Astrocyte (in vitro differentiated cells and primary cell): ENCODE measurements around the gene POTEF. TPM values are rescaled to one million over a fixed set of nuclear protein-coding genes. Genes with fewer than 3 reads are reported as not detected.
"Not testable (repeated sequence)": the region's sequence is repeated elsewhere in the genome, so short reads cannot be mapped to it uniquely, and the experiment has no call there.

ENCODE experiments used
- DNase-seq: peaks from one replicate; pipeline ENCODE4 v3.0.0-alpha.2; 2010; ENCODE audit warnings: low read depth
- FAIRE-seq: peaks from 2 replicates; lab custom pipeline; 2011; peaks lifted over from hg19 to GRCh38; lab: Jason Lieb, UNC
- H2AFZ ChIP-seq: 2 replicates; pipeline ENCODE4 v1.6.0; 2012; ENCODE audit warnings: low read depth, low read length, inconsistent platforms
- H3K27ac ChIP-seq: 2 replicates; pipeline ENCODE4 v1.5.1; 2011; ENCODE audit warnings: low read depth, low read length, inconsistent platforms
- H3K27me3 ChIP-seq: 2 replicates; pipeline ENCODE4 v1.6.0; 2011; ENCODE audit warnings: low read length, inconsistent platforms; ENCODE audit not compliant: insufficient read depth
- H3K36me3 ChIP-seq: 2 replicates; pipeline ENCODE4 v1.5.1; 2011; ENCODE audit warnings: low read length, inconsistent platforms; ENCODE audit not compliant: insufficient read depth
- H3K4me1 ChIP-seq: 2 replicates; pipeline ENCODE4 v1.5.1; 2011; ENCODE audit warnings: low read length, inconsistent platforms; ENCODE audit not compliant: insufficient read depth
- H3K4me2 ChIP-seq: 2 replicates; pipeline ENCODE4 v1.6.0; 2012; ENCODE audit warnings: low read length, inconsistent platforms
- H3K4me3 ChIP-seq: 2 replicates; pipeline ENCODE4 v1.5.1; 2011; ENCODE audit warnings: low read depth, mild to moderate bottlenecking, low read length, inconsistent platforms; ENCODE audit not compliant: insufficient read depth
- H3K79me2 ChIP-seq: 2 replicates; pipeline ENCODE4 v1.6.0; 2012; ENCODE audit warnings: mild to moderate bottlenecking, low read length, inconsistent platforms; ENCODE audit not compliant: insufficient read depth
- H3K9ac ChIP-seq: 2 replicates; pipeline ENCODE4 v1.6.0; 2012; ENCODE audit warnings: mild to moderate bottlenecking, low read length, inconsistent platforms
- H3K9me3 ChIP-seq: 2 replicates; pipeline ENCODE4 v1.5.1; 2012; ENCODE audit warnings: low read depth, mild to moderate bottlenecking, low read length, inconsistent platforms; ENCODE audit not compliant: insufficient read depth
- H4K20me1 ChIP-seq: 2 replicates; pipeline ENCODE4 v1.6.0; 2012; ENCODE audit warnings: low read length, inconsistent platforms; ENCODE audit not compliant: insufficient read depth
- H3K27ac Mint-ChIP-seq: one replicate; pipeline ENCODE4 v1.8.0; 2021; ENCODE audit warnings: mild to moderate bottlenecking, mixed read lengths; ENCODE audit not compliant: unreplicated experiment
- H3K27me3 Mint-ChIP-seq: one replicate; pipeline ENCODE4 v1.8.0; 2021; ENCODE audit warnings: low read depth, mixed read lengths; ENCODE audit not compliant: unreplicated experiment
- H3K36me3 Mint-ChIP-seq: one replicate; pipeline ENCODE4 v1.8.0; 2021; ENCODE audit warnings: low read depth, mixed read lengths; ENCODE audit not compliant: unreplicated experiment
- H3K4me1 Mint-ChIP-seq: one replicate; pipeline ENCODE4 v1.8.0; 2021; ENCODE audit warnings: low read depth, mixed read lengths; ENCODE audit not compliant: unreplicated experiment
- H3K4me3 Mint-ChIP-seq: one replicate; pipeline ENCODE4 v1.8.0; 2021; ENCODE audit warnings: mild to moderate bottlenecking, moderate library complexity, mixed read lengths; ENCODE audit not compliant: unreplicated experiment
- H3K9me3 Mint-ChIP-seq: one replicate; pipeline ENCODE4 v1.8.0; 2021; ENCODE audit warnings: mild to moderate bottlenecking, mixed read lengths; ENCODE audit not compliant: unreplicated experiment
- EZH2 ChIP-seq: IDR thresholded peaks from 2 replicates; pipeline ENCODE4 v1.6.1; 2012; ENCODE audit warnings: mild to moderate bottlenecking, low read length, inconsistent platforms; ENCODE audit not compliant: insufficient read depth
- total RNA-seq: library from RNA; stranded (reverse); gene quantifications from 2 replicates; pipeline ENCODE4 v1.2.1, GENCODE V29; 2021
- TF ChIP-seq, protein P1 (sequence below): IDR thresholded peaks from 2 replicates; pipeline ENCODE4 v1.5.1; 2011; ENCODE audit warnings: low read depth, mild to moderate bottlenecking, inconsistent platforms, low read length, moderate library complexity; ENCODE audit not compliant: insufficient read depth

The POTEF gene
- total RNA-seq, 1 donor from 2014 or later: 2.3 TPM

DNA sequence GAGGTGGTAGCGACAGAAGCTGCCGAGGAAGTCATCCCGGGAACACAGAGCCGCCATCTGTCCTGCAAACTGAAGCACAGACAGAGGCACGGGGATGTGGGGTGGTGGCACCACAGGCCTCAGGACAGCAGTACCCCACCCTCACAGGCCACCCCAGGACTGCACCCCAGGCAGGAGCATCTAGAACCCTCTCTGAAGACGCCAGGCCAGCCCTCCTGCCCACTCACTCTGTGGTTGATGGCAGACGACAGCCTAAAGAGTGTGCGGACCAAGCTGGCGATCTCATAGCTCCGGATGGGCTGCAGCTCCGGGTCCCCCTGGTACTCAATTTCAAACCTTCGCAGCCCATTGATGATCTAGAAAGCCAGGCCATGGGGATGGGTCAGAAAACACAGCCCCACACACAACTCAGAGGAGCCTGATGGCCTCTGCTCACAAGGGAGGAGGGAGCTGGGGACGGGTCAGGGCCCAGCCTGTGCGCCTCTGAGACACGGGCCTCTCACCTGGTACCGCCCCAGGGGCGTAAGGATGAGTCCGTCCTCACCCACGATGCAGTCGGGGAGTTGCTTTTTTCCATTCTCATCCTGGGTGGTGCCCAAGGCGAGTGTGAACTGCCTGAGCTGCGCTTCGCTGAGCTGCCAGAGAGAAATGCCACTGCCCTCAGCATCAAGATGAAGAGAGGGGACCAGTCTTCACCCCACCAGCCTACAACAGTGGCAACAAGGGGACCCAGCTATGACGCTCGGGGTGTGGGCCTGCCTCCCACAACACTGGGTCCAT lies 24.0 kb upstream of the POTEF start:
- FAIRE-seq: no peak

DNA sequence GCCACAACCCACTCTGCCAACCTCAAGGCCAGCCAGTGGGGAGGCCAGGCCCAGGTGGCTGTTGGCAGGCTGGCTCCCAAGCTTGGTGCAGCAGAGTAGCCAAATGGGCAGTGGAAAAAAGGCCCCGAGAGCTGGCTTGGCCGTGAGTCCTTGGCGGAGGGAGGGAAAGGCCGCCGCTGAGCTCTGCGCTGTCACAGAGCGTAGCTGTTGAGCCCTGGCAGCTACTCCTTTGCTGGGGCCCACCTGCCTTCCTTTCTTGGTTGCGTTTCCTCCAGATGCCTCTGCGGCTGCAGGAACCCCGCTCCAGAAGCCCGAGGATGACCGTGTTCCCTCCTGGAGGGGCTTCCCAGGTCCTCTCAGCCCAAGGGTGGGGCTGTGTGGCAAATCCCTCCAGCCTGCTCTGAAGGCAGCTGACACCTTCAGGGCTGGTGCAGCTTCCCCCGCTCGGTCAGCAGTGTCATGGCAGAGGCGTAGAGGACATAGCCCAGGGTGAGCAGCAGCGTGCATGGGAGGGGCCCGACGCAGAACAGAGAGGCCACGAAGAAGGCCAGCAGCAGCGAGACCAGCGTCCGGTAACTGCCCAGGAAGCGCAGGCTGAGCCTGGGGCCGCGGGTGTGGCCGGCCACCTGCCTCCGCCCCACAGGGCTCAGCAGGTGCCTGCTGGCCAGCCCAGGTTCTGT lies 23.3 kb upstream of the POTEF start:
- not testable (repeated sequence) for DNase-seq, FAIRE-seq, H3K4me1 Mint-ChIP-seq

More for the DNA sequence above, 24.0 kb upstream of the POTEF start:
- no peaks in the 10 kb centered on the region for H3K9me3 ChIP-seq
- H4K20me1 ChIP-seq: no peaks in the 10 kb centered on the region
- TF ChIP-seq, protein P1, sequence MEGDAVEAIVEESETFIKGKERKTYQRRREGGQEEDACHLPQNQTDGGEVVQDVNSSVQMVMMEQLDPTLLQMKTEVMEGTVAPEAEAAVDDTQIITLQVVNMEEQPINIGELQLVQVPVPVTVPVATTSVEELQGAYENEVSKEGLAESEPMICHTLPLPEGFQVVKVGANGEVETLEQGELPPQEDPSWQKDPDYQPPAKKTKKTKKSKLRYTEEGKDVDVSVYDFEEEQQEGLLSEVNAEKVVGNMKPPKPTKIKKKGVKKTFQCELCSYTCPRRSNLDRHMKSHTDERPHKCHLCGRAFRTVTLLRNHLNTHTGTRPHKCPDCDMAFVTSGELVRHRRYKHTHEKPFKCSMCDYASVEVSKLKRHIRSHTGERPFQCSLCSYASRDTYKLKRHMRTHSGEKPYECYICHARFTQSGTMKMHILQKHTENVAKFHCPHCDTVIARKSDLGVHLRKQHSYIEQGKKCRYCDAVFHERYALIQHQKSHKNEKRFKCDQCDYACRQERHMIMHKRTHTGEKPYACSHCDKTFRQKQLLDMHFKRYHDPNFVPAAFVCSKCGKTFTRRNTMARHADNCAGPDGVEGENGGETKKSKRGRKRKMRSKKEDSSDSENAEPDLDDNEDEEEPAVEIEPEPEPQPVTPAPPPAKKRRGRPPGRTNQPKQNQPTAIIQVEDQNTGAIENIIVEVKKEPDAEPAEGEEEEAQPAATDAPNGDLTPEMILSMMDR: no peak
- TF ChIP-seq EZH2: no peak
- H3K4me3 ChIP-seq: no peak overlapping the region
- Mint-ChIP-seq H3K27ac (no peak overlapping the region), H3K36me3 (peaks cover 7% of the 10 kb centered on the region), H3K9me3 (no peaks in the 10 kb centered on the region), H3K4me1 (no peaks in the 10 kb centered on the region), H3K4me3 (no peak overlapping the region), H3K27me3 (no peaks in the 10 kb centered on the region)
- no peak for DNase-seq
- no peaks in the 10 kb centered on the region for H3K79me2 ChIP-seq
- no peak overlapping the region for H3K9ac ChIP-seq
- H3K36me3 ChIP-seq: no peaks in the 10 kb centered on the region
- no peak overlapping the region for H3K27ac ChIP-seq
- H2AFZ ChIP-seq: no peak overlapping the region
- no peaks in the 10 kb centered on the region for H3K4me1 ChIP-seq
- no peaks in the 10 kb centered on the region for H3K27me3 ChIP-seq
- H3K4me2 ChIP-seq: no peak overlapping the region

DNA sequence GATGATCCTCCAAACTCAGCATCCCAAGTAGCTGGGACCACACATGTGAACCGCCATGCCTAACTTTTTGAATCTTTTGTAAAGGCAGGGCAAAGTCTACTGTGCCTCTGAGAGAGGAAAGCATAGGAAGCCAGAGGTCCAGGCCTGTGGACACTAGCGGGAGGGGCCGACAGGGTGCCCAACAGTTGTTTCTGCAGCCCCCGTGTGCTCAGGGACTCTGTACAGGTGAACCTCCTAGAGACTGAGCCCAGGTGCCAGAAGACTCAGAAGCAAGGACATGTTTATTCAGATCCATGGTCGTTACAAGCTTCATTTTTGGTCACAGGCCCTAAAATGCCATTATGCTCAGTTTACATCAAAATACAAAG lies 22.1 kb upstream of the POTEF start:
- H3K27ac Mint-ChIP-seq: not testable (repeated sequence)

More for the DNA sequence above, 23.3 kb upstream of the POTEF start:
- H3K9me3 Mint-ChIP-seq, H3K4me3 ChIP-seq, H3K27me3 ChIP-seq, H3K27ac ChIP-seq, H3K36me3 ChIP-seq, H4K20me1 ChIP-seq, H3K9me3 ChIP-seq, H3K79me2 ChIP-seq, H3K27ac Mint-ChIP-seq, H2AFZ ChIP-seq, H3K4me3 Mint-ChIP-seq, H3K4me2 ChIP-seq, H3K36me3 Mint-ChIP-seq, H3K4me1 ChIP-seq, H3K27me3 Mint-ChIP-seq, H3K9ac ChIP-seq: not testable (repeated sequence)

More for the DNA sequence above, 22.1 kb upstream of the POTEF start:
- not testable (repeated sequence) for H3K79me2 ChIP-seq, H3K9me3 ChIP-seq, H3K36me3 Mint-ChIP-seq, H3K4me1 ChIP-seq, H3K4me3 Mint-ChIP-seq, H3K36me3 ChIP-seq, H3K27me3 ChIP-seq, H3K4me2 ChIP-seq, H3K27me3 Mint-ChIP-seq, H4K20me1 ChIP-seq, H2AFZ ChIP-seq, H3K9me3 Mint-ChIP-seq, H3K27ac ChIP-seq, H3K4me3 ChIP-seq, DNase-seq, FAIRE-seq, H3K9ac ChIP-seq, H3K4me1 Mint-ChIP-seq
